Neural progenitor cell (in vitro differentiated cells): Measurements from ENCODE around the gene C14orf93.

Experiments used
- EZH2 ChIP-seq: fragments of 200-600 bp; sonication (generic); IDR thresholded peaks from 2 replicates; pipeline ENCODE4 v1.6.1; 2017; ENCODE audit warnings: antibody characterized with exemption, mild to moderate bottlenecking, moderate library complexity
- TF ChIP-seq, protein P1 (sequence below): fragments of 200-600 bp; sonication (generic); IDR thresholded peaks from 2 replicates; pipeline ENCODE4 v1.5.1; 2017; ENCODE audit warnings: antibody characterized with exemption, mild to moderate bottlenecking

DNA sequence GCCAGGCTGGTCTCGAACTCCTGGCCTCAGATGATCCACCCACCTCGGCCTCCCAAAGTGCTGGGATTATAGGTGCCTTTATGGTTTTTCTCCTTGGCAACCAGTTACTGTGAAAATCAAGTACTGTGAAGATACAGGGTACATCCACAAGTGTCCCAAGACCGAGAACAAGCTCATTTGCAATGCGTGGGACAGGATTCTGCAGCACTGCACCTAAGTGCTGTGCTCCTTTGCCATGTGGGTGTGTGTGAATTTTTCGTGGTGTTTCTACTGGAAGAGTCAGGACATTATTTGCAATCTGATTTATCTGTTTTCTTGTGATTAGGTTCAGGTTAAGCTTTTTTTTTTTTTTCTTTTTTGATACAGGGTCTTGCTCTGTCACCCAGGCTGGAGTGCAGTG is 7.1 kb upstream of the C14orf93 start:
- TF ChIP-seq, protein P1, sequence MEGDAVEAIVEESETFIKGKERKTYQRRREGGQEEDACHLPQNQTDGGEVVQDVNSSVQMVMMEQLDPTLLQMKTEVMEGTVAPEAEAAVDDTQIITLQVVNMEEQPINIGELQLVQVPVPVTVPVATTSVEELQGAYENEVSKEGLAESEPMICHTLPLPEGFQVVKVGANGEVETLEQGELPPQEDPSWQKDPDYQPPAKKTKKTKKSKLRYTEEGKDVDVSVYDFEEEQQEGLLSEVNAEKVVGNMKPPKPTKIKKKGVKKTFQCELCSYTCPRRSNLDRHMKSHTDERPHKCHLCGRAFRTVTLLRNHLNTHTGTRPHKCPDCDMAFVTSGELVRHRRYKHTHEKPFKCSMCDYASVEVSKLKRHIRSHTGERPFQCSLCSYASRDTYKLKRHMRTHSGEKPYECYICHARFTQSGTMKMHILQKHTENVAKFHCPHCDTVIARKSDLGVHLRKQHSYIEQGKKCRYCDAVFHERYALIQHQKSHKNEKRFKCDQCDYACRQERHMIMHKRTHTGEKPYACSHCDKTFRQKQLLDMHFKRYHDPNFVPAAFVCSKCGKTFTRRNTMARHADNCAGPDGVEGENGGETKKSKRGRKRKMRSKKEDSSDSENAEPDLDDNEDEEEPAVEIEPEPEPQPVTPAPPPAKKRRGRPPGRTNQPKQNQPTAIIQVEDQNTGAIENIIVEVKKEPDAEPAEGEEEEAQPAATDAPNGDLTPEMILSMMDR = no peak
- no peak for TF ChIP-seq EZH2
